ENCODE measurements around the gene HORMAD2.

- TF ChIP-seq CTCF (conservative IDR thresholded peaks at IDR 0.05; ENCODE audit: low read depth, low read length) (no peak), EZH2 (IDR thresholded peaks at IDR 0.05; ENCODE audit: borderline replicate concordance, low read depth, low read length, poor library complexity, severe bottlenecking) (no peak)
These were observed 103.6 kb downstream of the HORMAD2 start for GRCh38 chr22:30183861-30184278.
